ENCODE measurements around the gene GGTLC2.
"Not testable (repeated sequence)": the region's sequence is repeated elsewhere in the genome, so short reads cannot be mapped to it uniquely, and the experiment has no call there.

GGTLC2 gene

GRCh38 chr22:22605074-22605404 lies 39.4 kb upstream of the GGTLC2 start:
- TF ChIP-seq CTCF (IDR thresholded peaks at IDR 0.05; ENCODE audit: low read depth, low read length), result no peak
- DNase-seq (ENCODE audit: extremely low read depth, low read depth), result no peak

- DNase-seq (ENCODE audit: extremely low read depth, low read depth), result not testable (repeated sequence)
Observed at GRCh38 chr22:22608022-22608421, 36.4 kb upstream of the GGTLC2 start.

- DNase-seq (ENCODE audit: extremely low read depth, low read depth), result no peak
Observed at GRCh38 chr22:22609291-22609690, 35.1 kb upstream of the GGTLC2 start.

GRCh38 chr22:22612516-22612915 lies 31.9 kb upstream of the GGTLC2 start:
- no peak for TF ChIP-seq CTCF (IDR thresholded peaks at IDR 0.05; ENCODE audit: low read depth, low read length)
- no peak for DNase-seq (ENCODE audit: extremely low read depth, low read depth)

More at GRCh38 chr22:22609291-22609690, 35.1 kb upstream of the GGTLC2 start:
- no peak for TF ChIP-seq CTCF (IDR thresholded peaks at IDR 0.05; ENCODE audit: low read depth, low read length)

- TF ChIP-seq CTCF (IDR thresholded peaks at IDR 0.05; ENCODE audit: low read depth, low read length), result no peak
Observed at GRCh38 chr22:22614065-22614464, 30.3 kb upstream of the GGTLC2 start.

GRCh38 chr22:22616636-22617035 lies 27.8 kb upstream of the GGTLC2 start:
- DNase-seq (ENCODE audit: extremely low read depth, low read depth), result no peak
- TF ChIP-seq CTCF (IDR thresholded peaks at IDR 0.05; ENCODE audit: low read depth, low read length), result no peak

More at GRCh38 chr22:22614065-22614464, 30.3 kb upstream of the GGTLC2 start:
- no peak for DNase-seq (ENCODE audit: extremely low read depth, low read depth)

GRCh38 chr22:22618448-22618847 lies 26.0 kb upstream of the GGTLC2 start:
- no peak for DNase-seq (ENCODE audit: extremely low read depth, low read depth)
- no peak for TF ChIP-seq CTCF (IDR thresholded peaks at IDR 0.05; ENCODE audit: low read depth, low read length)

GRCh38 chr22:22618923-22619322 lies 25.5 kb upstream of the GGTLC2 start:
- no peak for DNase-seq (ENCODE audit: extremely low read depth, low read depth)
- no peak for TF ChIP-seq CTCF (IDR thresholded peaks at IDR 0.05; ENCODE audit: low read depth, low read length)
